Erythroblast (primary cell): ENCODE measurements around the gene C6orf52.

ENCODE experiments used
- GATA1 ChIP-seq: IDR thresholded peaks from 2 replicates; pipeline ENCODE4 v1.6.1; 2011; ENCODE audit warnings: low read depth, mild to moderate bottlenecking, control low read depth, low read length, moderate library complexity
- POLR2A ChIP-seq: IDR thresholded peaks from 2 replicates; pipeline ENCODE4 v1.6.1; 2011; ENCODE audit warnings: mild to moderate bottlenecking, low read length

GRCh38 chr6:10662207-10662606 lies 32.2 kb downstream of the C6orf52 start:
- TF ChIP-seq POLR2A: no peak
- TF ChIP-seq GATA1: no peak
